GM21526 (cell line): ENCODE results near the gene RETN.

Experiments used
- ATAC-seq: cut with Tn5 transposase; IDR thresholded peaks from one replicate; pipeline ENCODE4 v1.9.1; 2021; ENCODE audit warnings: moderate library complexity; ENCODE audit not compliant: unreplicated experiment, low FRiP score

The RETN gene, protein sequence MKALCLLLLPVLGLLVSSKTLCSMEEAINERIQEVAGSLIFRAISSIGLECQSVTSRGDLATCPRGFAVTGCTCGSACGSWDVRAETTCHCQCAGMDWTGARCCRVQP

GRCh38 chr19:7668842-7669241 lies at the start of gene RETN:
RETN (plus strand) TSS chr19:7669049; CDS start chr19:7669327, 278 bp downstream.
- ATAC-seq: no peak

DNA sequence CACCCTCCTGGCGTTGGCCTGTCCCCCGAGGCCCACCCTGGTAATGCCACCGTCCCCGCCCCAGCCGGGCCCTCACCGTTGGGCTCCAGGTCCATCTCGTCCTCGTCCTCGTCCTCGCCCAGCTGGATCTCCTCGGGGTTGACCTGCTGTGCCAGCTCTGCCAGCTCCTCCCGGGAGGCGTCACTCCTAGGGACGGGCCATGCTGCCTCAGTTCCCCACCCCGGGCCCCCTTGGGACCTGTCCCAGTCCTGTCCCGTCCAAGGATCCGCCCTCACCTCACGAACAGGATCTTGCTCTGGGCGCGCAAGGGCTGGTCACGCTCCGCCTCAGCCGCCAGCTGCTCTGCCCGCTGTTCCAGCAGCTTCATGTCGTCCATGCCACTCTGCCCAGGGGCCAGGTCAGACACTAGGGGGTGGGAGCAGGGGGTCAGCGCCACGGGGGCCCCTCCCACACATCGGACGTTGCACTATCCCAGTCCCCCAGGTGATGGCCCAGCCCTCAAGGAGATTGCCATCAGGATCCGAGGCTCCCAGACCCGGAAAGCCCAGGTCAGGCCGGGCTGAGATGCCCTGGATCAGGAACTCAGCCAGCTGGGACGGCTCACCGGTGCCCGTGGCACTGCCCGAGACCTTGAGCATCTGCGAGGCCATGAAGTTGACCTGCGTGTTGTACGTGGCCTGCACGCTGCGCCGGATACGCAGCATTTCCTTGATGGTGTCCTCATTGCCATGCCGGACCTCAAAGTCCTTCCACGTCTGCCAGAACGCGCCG lies 49.0 kb upstream of the RETN start:
- ATAC-seq: no peak

- no peak for ATAC-seq
Measured at GRCh38 chr19:7620442-7621412, 48.1 kb upstream of the RETN start.

DNA sequence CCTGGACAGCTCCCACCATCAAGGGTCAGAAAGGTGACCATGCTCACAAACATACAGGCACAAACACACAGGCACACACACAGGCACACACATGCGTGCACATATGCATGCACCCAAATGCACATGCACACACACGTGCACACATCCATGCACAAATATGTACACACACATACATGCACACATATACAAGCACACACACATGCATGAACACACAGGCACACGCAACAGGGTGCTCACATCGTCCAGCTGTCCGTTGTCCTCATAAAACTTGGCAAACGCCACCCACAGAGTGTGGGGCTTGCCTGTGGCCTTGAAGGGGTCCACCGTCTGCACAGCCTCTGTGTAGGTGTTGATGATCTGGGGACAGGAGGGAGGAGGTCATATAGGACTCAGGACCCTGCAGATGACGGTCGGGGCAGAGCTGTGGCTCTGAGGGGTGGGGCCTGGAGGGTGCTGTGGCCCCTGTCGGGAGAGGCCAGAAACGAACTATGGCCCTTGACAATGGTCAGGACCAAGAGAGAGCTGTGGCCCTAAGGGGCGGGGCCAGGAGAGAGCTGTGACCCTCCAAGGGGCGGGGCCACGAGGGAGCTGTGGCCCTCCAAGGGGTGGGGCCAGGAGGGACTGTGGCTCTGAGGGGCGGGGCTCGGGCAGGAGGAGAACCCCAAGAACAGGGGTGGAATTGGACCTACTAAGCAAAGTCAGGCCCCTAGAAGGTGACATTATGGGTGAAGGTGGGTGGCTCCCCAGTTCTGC lies 45.7 kb upstream of the RETN start:
- no peak for ATAC-seq

DNA sequence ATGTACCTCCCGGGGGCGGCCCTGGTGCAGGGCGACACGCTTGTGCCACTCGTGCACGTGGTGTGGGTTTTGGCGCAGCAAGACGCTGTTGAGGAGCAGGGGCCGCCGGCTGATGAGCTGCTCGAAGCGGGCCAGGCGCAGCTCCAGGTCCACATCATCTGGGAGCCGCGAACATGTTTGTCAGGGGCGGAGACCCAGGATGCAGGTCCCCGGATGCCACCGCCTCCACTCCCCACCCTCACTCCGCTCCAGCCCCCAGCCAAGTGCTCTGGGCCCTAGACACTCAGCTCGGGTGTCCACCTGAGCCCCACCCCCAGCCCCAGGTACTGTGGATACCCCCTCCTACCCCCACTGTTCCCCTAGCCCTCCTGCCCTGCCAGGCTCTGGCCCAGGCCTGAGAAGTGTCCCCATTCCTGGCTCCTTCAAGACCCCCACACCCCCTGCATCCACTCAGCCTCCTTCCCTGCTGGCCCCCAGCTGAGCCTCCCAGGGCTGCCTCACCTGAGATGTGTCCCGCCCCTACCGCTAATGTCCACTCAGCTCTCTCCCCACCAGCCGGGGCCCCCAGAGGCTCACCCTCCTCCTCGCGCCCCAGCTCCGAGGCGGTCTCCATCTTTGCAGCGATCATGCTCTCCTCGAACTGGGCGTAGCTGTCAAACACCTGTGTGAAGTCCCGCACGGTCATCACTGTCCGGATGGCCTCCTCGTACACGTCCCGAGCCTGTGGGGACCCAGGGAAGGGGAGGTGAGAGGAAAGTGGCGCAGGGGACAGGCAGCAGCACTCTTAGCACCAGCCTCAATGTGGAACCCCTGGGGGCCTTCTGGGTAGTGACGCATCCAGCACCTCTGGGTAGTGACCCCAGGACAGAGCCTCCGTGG lies 44.9 kb upstream of the RETN start:
- ATAC-seq: no peak

DNA sequence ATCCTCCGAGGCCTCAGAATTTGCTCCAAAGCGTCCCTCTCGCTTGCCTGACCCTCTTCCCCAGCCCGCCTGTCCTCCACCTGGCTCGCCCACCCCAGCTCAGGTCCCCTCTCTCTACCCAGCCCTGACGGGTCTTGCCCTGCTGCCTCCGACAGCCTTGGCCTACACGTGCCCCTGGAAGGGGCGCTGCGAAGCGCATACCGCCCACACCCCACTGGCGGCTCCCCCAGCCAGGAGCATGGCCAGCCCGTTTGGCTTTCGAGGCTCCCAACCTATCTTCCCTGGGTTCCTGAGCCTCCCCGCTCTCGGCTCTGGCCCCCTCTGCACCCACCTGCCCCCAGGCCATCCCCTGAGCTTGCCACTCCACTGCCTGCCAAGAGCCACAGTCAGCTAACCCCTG lies 44.0 kb upstream of the RETN start:
- ATAC-seq: no peak

DNA sequence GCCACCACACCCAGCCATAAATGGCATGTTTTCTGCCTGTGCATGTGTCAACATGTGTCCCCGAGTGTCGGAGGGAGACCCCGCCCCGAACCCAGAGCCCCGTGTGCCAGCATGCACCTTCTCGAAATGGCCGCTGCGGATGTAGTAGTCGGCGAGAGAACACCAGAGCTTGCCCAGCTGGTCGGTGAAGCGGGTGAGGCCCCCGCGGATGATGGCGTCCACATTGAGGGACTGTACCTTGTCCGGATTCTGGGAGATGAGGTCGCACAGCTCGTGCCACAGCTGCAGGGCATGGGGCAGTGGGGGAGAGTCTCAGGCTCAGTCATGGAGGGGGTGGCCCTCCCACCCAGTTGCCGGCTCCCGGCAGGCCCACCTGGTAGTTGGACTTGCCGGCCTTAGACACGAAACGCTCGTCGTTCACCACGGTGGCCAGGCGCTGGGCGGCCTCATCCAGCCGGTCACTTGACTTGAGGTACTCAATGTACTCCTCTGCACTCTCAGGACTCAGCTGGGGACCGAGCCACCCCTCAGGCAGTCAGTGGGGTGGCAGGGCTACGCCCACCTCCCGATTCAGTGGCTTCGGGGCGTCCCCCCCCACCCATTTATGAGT lies 43.0 kb upstream of the RETN start:
- no peak for ATAC-seq

DNA sequence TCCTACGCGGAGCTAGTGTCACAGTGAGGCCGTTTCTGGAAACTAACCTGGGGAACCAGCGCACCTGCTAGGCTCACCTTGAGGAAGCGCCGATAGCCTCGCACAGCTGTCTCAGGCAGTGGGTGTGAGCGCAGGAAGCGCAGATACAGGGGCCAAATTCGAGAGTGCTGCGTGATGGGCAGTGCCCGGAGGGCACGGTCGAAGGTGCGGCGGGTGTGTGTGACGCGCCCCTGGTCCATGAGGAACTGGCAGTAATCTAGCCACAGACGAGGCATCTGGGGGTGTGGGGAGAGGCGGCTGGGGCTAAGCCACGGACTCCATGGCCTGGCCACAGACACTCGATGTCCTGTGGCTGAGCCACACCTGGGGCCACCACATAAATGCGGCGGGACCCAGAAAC lies 41.7 kb upstream of the RETN start:
- no peak for ATAC-seq

GRCh38 chr19:7628589-7629311 lies 40.1 kb upstream of the RETN start:
- no peak for ATAC-seq

DNA sequence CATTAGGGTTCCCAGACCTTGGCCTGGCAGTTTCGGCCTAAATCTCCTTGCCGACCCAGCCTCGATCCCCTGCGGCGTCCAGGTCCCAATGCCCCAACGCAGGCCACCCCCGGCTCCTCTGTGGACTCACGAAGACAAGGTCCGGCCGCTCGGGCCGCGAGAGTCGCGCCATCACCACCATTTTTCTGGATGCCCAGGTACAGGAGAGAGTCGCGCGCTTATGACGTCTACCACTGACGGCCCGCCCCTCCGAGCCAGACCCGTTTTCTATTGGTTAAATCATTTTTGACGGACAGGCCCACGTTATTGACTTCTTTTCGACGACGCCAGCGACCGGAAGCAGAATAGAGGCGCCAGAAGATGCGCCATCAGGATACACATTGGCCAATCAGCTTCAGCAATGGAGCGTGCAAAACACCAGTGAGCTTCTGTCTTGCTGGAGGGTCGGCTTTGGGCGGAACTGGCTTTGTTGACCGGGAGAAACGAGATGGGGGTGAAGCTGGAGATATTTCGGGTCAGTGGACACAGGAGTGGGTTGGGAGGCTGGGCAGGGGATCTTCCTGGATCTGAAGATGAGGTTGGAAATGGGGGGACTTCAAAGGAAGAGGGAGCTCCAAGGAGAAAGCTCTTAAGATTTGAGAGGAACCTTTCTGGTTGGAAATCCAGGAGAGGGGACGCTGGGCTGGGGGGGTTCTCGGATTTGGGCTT lies 39.3 kb upstream of the RETN start, which contains the start of the genes PET100 and XAB2:
Gene PET100 (plus strand): TSS at position 447 of the 708 bp plus-strand sequence. CDS start 41 bp downstream, at position 488.
Gene XAB2 (minus strand): TSS at position 199 of the 708 bp plus-strand sequence. CDS start 18 bp downstream, at position 181.
- peak; percentile 65 for ATAC-seq

GRCh38 chr19:7631577-7631976 lies 37.3 kb upstream of the RETN start:
- ATAC-seq: no peak

DNA sequence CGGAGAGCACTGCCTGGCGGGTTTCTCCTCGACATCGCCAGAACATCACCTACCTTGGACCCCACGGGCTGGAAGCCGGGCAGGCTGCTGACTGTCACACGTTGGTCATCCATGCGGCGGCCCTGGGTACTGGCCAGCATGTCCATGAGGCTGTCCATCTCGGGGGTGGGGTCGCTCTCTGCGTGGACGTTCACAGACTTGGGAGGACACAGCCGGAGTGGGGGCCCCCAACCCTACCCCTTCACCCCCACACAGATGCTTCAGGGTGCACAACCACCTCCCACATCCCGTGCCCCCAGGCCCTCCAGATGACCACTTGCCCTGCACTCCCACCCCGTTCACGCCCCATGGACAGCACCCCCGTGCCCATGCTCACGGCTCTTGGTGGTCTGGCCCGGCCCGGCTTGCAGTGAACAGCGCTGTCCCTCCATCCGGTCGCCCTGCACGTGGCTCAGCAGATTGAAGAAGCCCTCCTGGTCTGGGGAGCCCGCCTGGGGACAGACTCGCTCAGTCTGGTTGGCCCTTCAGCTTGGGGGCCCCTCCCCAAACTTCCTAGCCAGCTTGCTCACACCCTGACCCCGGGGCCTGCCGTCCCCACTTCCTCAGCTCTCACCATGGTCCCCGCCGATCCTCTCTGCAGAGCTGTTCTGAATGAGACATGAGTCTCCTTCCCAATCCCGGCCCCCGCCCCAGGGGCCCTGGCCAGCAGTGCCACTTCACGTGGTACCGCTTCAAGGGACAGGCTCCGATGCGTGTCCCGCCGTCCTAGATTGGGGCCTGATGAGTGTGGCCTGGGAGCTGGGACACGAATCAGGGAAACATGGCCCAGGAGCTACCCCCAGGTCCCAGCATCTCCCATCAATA lies 36.3 kb upstream of the RETN start:
- ATAC-seq: no peak

GRCh38 chr19:7633698-7634097 lies 35.2 kb upstream of the RETN start, which contains the start of gene PCP2:
PCP2 (minus strand) TSS chr19:7633719; CDS start chr19:7633457, 262 bp downstream.
- no peak for ATAC-seq

- ATAC-seq: no peak
Measured at GRCh38 chr19:7635670-7636069, 33.2 kb upstream of the RETN start.

- no peak for ATAC-seq
Measured at GRCh38 chr19:7636317-7636690, 32.5 kb upstream of the RETN start.

- no peak for ATAC-seq
Measured at GRCh38 chr19:7636691-7637373, 32.0 kb upstream of the RETN start, which contains the start of gene STXBP2. STXBP2 (plus strand) TSS chr19:7637110; CDS start chr19:7637150, 40 bp downstream.
